ENCODE data around the gene ANKRD28. TPM values are rescaled to one million over a fixed set of nuclear protein-coding genes. Genes with fewer than 3 reads are reported as not detected.
"Not testable (repeated sequence)": the region's sequence is repeated elsewhere in the genome, so short reads cannot be mapped to it uniquely, and the experiment has no call there.

ANKRD28 gene
- total RNA-seq, 1 donor from 2014 or later = 90.1 TPM

DNA sequence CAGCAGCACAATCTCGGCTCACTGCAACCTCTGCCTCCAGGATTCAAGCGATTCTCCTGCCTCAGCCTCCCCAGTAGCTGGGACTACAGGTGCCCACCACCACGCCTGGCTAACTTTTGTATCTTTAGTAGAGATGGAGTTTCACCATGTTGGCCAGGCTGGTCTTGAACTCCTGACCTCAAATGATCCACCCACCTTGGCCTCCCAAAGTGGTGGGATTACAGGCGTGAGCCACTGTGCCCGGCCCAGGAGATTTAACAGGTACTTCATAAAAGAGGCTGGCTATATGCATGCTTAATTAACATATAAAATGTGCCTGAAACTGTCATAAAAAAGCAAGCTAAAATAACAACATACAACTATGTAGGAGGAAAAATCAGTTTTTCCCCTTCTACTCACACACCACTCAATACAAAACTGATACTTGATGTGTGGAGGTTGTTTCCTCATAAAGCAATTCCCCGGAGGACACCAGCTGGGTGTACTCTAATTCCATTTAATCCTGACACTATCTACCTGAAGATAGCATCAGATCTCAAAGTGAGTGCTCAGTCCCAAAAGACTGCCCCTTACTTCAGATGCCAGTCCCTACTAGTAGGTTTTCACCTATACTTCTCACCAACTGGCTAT is 22.7 kb downstream of the ANKRD28 start:
- not testable (repeated sequence) for DNase-seq (ENCODE audit: low read depth in 2 of 2)

- no peak for DNase-seq (ENCODE audit: low read depth in 2 of 2)
Measured at GRCh38 chr3:15771444-15771843, 26.3 kb downstream of the ANKRD28 start.

DNA sequence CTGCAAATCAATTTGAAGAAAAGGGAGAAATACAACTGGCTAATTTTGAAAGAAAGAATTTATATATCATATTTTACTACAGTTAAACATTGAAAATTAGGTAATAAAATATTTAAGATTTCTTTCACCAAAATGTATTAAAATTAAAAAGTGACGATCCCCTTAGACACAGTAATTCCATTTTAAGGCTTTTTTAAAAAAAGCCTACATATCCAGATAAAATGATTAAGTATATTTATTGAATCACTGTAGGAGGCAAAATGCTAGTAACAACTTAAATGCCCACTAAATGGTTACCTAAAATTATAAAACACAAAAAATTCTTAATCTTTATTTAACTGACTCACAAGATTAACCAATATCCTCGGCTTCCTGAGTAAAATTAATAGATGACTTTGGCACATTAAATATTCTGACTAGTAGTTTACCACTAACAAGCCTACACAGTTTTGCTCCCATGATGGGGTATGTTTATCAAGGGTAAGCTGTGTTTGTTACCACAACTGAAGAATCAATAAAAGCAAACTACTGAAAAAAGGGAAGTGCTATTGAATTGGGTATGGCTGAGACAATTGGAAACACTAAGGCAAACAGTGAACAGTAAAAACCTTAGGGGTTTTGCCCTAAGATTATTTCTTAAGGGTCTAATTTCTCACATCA is 28.4 kb downstream of the ANKRD28 start:
- peak in 1 of 2 donors; percentile 7 for DNase-seq (ENCODE audit: low read depth in 2 of 2)

GRCh38 chr3:15768421-15769255 is 29.1 kb downstream of the ANKRD28 start:
- peak; percentile 92 to 96 for DNase-seq (ENCODE audit: low read depth in 2 of 2)

- DNase-seq (ENCODE audit: low read depth in 2 of 2) = no peak
Measured at GRCh38 chr3:15766406-15766805, 31.4 kb downstream of the ANKRD28 start.

DNA sequence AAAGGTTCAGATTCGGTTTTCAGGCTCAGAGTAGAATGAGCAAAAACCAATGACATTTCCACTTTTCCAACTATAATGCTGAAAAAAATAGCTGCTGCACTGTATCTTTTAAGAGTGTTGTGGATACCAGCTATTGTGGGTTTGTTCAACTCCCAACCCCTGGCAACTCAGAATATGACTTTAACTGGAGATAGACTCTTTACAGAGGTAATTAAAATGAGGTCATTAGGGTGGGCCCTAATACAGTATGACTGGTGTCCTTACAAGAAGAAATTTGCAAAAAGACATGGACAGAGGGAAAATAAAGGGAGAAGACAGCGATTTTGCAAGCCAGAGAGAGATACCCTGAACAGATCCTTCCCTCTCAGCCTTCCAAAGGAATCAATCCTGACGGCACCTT is 39.5 kb downstream of the ANKRD28 start:
- no peak for DNase-seq (ENCODE audit: low read depth in 2 of 2)

GRCh38 chr3:15757824-15758223 is 40.0 kb downstream of the ANKRD28 start:
- DNase-seq (ENCODE audit: low read depth in 2 of 2) = no peak

- DNase-seq (ENCODE audit: low read depth in 2 of 2) = no peak
Measured at GRCh38 chr3:15756505-15756904, 41.3 kb downstream of the ANKRD28 start.

DNA sequence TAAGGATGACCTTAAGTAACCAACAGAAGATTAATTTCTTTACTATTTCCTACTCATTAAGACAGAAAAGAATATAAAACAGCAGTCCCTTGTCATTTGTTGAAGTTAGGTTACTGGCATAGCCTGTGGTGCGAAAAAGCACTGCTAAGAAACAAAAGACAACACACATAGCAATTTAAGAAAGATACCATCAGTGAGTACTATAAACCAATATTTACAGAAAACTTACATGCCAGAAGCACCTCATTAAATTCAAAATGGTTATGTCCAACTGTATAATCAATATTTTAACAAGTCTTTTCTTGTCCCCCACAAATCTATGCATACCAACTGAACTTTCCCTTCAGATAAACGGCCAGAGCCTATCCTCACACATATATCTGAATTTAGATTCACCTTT is 42.0 kb downstream of the ANKRD28 start:
- DNase-seq (ENCODE audit: low read depth in 2 of 2) = no peak

DNA sequence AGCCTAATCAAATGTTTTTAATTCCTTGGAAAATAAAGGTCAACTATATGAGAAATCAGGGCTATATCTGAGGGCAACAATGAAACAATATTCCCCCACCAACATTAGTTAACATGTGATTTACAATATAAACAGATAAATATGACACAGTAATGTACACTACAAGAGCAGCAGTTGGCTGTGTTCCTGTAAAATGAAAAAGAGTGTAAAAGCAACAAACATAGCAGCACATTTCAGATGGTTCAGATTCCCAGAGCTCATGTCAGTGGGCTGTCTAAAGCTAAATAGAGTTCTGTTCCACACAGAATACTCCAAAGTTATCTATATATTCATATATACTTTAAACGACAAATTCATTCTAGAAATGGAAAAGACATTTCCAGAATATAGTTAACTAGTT is 42.6 kb downstream of the ANKRD28 start:
- no peak for DNase-seq (ENCODE audit: low read depth in 2 of 2)

DNA sequence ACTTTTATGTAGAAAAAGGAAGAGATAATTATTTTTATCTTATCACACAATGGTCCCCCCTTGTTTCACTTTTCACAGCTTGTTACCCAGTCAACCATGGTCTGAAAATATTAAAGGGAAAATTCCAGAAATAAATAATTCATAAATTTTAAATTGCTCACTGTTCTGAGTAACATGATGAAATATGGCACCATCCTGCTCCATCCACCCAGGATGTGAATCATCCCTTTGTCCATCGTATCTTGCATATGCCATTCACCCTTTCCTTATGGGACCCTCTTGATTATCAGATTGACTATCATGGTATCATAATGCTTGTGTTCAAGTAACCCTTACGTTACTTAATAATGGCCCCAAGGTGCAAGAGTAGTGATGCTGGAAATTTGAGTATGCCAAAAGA is 43.7 kb downstream of the ANKRD28 start:
- no peak for DNase-seq (ENCODE audit: low read depth in 2 of 2)

- no peak for DNase-seq (ENCODE audit: low read depth in 2 of 2)
Measured at GRCh38 chr3:15753056-15753710, 44.6 kb downstream of the ANKRD28 start.

- no peak for DNase-seq (ENCODE audit: low read depth in 2 of 2)
Measured at GRCh38 chr3:15750879-15751278, 46.9 kb downstream of the ANKRD28 start.

- no peak for DNase-seq (ENCODE audit: low read depth in 2 of 2)
Measured at GRCh38 chr3:15750143-15750542, 47.6 kb downstream of the ANKRD28 start.

DNA sequence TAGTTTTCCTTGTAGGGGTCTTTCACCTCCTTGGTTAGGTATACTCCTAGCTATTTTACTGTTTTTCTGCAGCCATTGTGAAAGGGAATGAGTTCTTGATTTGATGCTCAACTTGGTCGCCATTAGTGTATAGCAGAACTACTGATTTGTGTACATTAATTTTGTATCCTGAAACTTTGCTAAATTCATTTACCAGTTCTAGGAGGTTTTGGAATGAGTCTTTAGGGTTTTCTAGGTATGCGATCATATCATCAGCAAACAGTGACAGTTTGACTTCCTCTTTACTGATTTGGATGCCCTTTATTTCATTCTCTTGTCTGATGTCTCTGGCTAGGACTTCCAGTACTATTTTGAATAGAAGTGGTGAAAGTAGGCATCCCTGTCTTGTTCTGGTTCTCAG is 51.9 kb downstream of the ANKRD28 start:
- DNase-seq (ENCODE audit: low read depth in 2 of 2) = not testable (repeated sequence)

GRCh38 chr3:15744176-15744575 is 53.6 kb downstream of the ANKRD28 start:
- DNase-seq (ENCODE audit: low read depth in 2 of 2) = no peak

- DNase-seq (ENCODE audit: low read depth in 2 of 2) = no peak
Measured at GRCh38 chr3:15743587-15744009, 54.2 kb downstream of the ANKRD28 start.

DNA sequence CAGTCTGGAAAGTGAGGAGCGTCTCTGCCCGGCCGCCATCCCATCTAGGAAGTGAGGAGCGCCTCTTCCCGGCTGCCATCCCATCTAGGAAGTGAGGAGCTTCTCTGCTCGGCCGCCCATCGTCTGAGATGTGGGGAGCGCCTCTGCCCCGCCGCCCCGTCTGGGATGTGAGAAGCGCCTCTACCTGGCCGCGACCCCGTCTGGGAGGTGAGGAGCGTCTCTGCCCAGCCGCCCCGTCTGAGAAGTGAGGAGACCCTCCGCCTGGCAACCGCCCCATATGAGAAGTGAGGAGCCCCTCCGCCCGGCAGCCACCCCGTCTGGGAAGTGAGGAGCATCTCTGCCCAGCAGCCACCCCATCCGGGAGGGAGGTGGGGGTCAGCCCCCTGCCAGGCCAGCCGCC is 55.5 kb downstream of the ANKRD28 start:
- DNase-seq (ENCODE audit: low read depth in 2 of 2) = not testable (repeated sequence)

GRCh38 chr3:15738616-15739005 is 59.2 kb downstream of the ANKRD28 start:
- DNase-seq (ENCODE audit: low read depth in 2 of 2) = not testable (repeated sequence)

DNA sequence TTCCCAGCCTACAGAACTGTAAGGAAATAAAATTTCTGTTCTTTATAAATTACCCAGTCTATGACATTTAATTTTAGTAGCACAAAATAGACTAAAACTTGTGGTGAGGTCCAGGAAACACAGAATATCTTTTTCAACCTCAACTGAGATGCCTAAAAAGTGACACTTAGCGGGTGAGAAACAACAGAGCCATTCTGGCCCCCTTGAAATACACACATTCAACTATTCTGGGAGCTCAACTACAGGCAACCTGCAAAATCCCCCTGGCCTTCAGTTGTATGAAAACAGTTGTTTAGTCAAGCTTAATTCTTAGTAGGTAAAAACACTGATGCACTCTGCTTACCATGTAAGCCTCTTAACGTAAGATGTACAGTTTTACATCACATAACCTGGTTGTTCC is 66.8 kb downstream of the ANKRD28 start:
- DNase-seq (ENCODE audit: low read depth in 2 of 2) = no peak

DNA sequence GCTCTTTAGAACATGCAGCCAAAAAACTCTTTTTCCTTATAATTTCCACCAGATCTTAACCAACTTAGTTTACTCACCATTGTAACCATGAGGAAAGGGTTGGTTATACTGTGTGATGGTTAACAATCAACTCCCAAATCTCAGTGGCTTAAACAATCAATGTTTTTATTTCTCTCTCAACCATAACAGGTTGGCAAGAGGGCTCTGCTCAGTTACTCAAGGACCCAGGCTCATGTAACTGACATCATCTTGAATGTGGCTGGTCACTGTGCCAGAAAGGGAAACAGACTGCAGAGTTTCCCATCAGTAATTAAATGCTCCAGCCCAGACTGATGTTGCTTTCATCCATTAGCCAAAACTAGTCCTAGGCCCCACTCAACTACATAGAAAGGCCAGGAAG is 69.0 kb downstream of the ANKRD28 start:
- DNase-seq (ENCODE audit: low read depth in 2 of 2) = no peak

DNA sequence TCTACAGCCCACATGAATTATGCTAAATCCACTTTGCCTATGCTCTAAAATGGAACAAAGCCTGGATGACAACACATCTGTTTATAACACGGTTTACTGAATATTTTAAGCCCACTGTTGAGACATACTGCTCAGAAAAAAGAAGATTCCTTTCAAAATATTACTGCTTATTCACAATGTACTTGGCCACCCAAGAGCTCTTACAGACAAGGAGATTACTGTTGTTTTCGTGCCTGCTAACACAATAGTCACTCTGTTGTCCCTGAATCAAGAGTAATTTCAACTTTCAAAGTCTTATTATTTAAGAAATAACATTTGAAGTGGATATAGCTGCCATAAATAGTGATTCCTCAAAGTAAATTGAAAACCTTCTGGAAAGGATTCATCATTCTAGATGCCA is 70.9 kb downstream of the ANKRD28 start:
- DNase-seq (ENCODE audit: low read depth in 2 of 2) = no peak

Data from dermis microvascular lymphatic vessel endothelial cell (primary cell).